ENCODE results near the gene CDC14A. TPM values are rescaled to one million over a fixed set of nuclear protein-coding genes. Genes with fewer than 3 reads are reported as not detected.
A peak's percentile ranks its signal among the peaks of the same experiment; 100 is the strongest.

The CDC14A gene
- total RNA-seq, 1 donor from 2014 or later: 12.9 TPM

GRCh38 chr1:100358210-100358609, 5.9 kb downstream of the CDC14A start:
- DNase-seq (ENCODE audit: low spot score): no peak
- TF ChIP-seq CTCF (IDR thresholded peaks at IDR 0.05; ENCODE audit: unreplicated experiment): peak; percentile 52
- Mint-ChIP-seq H3K27ac (ENCODE audit: unreplicated experiment) (no peak overlapping the region), H3K4me3 (ENCODE audit: unreplicated experiment) (no peak overlapping the region), H3K36me3 (ENCODE audit: low read depth, unreplicated experiment) (peaks cover 8% of the 10 kb centered on the region), H3K4me1 (ENCODE audit: unreplicated experiment) (peaks cover 38% of the 10 kb centered on the region), H3K9me3 (ENCODE audit: unreplicated experiment) (no peaks in the 10 kb centered on the region), H3K27me3 (ENCODE audit: unreplicated experiment) (peaks cover 10% of the 10 kb centered on the region)

GRCh38 chr1:100359139-100359538, 6.8 kb downstream of the CDC14A start:
- no peak for DNase-seq (ENCODE audit: low spot score)
- no peaks in the 10 kb centered on the region for H3K9me3 Mint-ChIP-seq (ENCODE audit: unreplicated experiment)
- peaks cover 3% of the 10 kb centered on the region for H3K36me3 Mint-ChIP-seq (ENCODE audit: low read depth, unreplicated experiment)
- peaks cover 2% of the 10 kb centered on the region for H3K27me3 Mint-ChIP-seq (ENCODE audit: unreplicated experiment)
- H3K4me3 Mint-ChIP-seq (ENCODE audit: unreplicated experiment): no peak overlapping the region
- H3K4me1 Mint-ChIP-seq (ENCODE audit: unreplicated experiment): peaks cover 29% of the 10 kb centered on the region
- TF ChIP-seq CTCF (IDR thresholded peaks at IDR 0.05; ENCODE audit: unreplicated experiment): no peak
- H3K27ac Mint-ChIP-seq (ENCODE audit: unreplicated experiment): no peak overlapping the region

GRCh38 chr1:100360790-100361510, 8.6 kb downstream of the CDC14A start:
- DNase-seq (ENCODE audit: low spot score): no peak

GRCh38 chr1:100361511-100362089, 9.3 kb downstream of the CDC14A start:
- no peaks in the 10 kb centered on the region for H3K9me3 Mint-ChIP-seq (ENCODE audit: unreplicated experiment)
- peak overlapping the region; percentile 4 for H3K27ac Mint-ChIP-seq (ENCODE audit: unreplicated experiment)
- H3K27me3 Mint-ChIP-seq (ENCODE audit: unreplicated experiment): peaks cover 4% of the 10 kb centered on the region
- H3K4me1 Mint-ChIP-seq (ENCODE audit: unreplicated experiment): peaks cover 19% of the 10 kb centered on the region
- DNase-seq (ENCODE audit: low spot score): no peak
- H3K36me3 Mint-ChIP-seq (ENCODE audit: low read depth, unreplicated experiment): peaks cover 6% of the 10 kb centered on the region
- H3K4me3 Mint-ChIP-seq (ENCODE audit: unreplicated experiment): no peak overlapping the region
- no peak for TF ChIP-seq CTCF (IDR thresholded peaks at IDR 0.05; ENCODE audit: unreplicated experiment)

More at GRCh38 chr1:100360790-100361510, 8.6 kb downstream of the CDC14A start:
- Mint-ChIP-seq H3K4me1 (ENCODE audit: unreplicated experiment) (peaks cover 19% of the 10 kb centered on the region), H3K4me3 (ENCODE audit: unreplicated experiment) (no peak overlapping the region), H3K27me3 (ENCODE audit: unreplicated experiment) (peaks cover 4% of the 10 kb centered on the region), H3K36me3 (ENCODE audit: low read depth, unreplicated experiment) (peaks cover 5% of the 10 kb centered on the region), H3K27ac (ENCODE audit: unreplicated experiment) (no peak overlapping the region), H3K9me3 (ENCODE audit: unreplicated experiment) (no peaks in the 10 kb centered on the region)
- TF ChIP-seq CTCF (IDR thresholded peaks at IDR 0.05; ENCODE audit: unreplicated experiment): no peak

- Mint-ChIP-seq H3K4me1 (ENCODE audit: unreplicated experiment) (peaks cover 16% of the 10 kb centered on the region), H3K4me3 (ENCODE audit: unreplicated experiment) (no peak overlapping the region), H3K27ac (ENCODE audit: unreplicated experiment) (no peak overlapping the region), H3K36me3 (ENCODE audit: low read depth, unreplicated experiment) (peaks cover 6% of the 10 kb centered on the region), H3K9me3 (ENCODE audit: unreplicated experiment) (no peaks in the 10 kb centered on the region), H3K27me3 (ENCODE audit: unreplicated experiment) (peaks cover 2% of the 10 kb centered on the region)
- DNase-seq (ENCODE audit: low spot score): no peak
- no peak for TF ChIP-seq CTCF (IDR thresholded peaks at IDR 0.05; ENCODE audit: unreplicated experiment)
Observed at GRCh38 chr1:100362821-100363466, 10.6 kb downstream of the CDC14A start.
